Esophagus mucosa (tissue), 1 donor: ENCODE data around the gene TRIM27. TPM values are rescaled to one million over a fixed set of nuclear protein-coding genes. Genes with fewer than 3 reads are reported as not detected.
"Not testable (repeated sequence)": the region's sequence is repeated elsewhere in the genome, so short reads cannot be mapped to it uniquely, and the experiment has no call there.

Experiments
- ATAC-seq: fragments of 200-7000 bp; cut with Tn5 transposase; one replicate; pipeline ENCODE4 v1.9.1; 2020
- total RNA-seq: library from RNA; stranded (reverse); gene quantifications from one replicate; pipeline ENCODE4 v1.2.4, GENCODE V29; 2023
- donor health status: DM: yes; HTN: yes; CAD: no.

The TRIM27 gene
- total RNA-seq, 1 donor from 2014 or later, result 22.0 TPM

DNA sequence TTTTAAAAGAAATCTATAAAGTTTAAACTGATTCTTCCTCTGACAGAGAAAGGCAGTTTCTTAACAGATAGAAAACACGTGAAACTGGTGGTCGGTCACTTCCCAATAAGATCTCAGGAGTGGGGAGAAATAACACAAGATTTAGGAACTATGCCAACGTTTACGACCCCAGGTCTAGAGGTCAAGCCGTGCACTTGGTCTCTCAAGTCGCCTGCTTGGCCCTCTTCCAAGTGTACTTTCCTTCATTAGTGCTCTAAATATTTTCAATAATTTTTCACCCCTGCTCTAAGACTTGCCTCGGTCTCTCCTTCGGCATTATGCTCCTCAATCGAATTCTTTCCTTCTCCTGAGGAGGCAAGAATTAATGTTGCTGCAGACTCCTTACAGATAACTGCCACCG is 61.7 kb downstream of the TRIM27 start:
- no peak for ATAC-seq

DNA sequence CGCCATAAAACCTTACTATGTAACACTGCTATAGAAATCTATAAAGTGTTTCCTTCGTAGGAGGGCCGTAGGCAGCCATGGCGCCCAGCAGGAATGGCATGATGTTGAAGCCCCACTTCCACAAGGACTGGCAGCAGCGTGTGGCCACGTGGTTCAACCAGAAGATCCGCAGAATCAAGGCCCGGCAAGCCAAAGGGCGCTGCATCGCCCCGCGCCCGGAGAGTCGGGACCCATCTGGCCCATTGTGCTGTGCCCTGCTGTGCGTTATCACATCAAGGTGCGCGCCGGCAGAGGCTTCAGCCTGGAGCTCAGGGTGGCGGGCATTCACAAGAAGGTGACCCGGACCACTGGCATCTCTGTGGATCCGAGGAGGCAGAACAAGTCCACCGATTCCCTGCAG is 62.4 kb downstream of the TRIM27 start:
- ATAC-seq, result no peak

DNA sequence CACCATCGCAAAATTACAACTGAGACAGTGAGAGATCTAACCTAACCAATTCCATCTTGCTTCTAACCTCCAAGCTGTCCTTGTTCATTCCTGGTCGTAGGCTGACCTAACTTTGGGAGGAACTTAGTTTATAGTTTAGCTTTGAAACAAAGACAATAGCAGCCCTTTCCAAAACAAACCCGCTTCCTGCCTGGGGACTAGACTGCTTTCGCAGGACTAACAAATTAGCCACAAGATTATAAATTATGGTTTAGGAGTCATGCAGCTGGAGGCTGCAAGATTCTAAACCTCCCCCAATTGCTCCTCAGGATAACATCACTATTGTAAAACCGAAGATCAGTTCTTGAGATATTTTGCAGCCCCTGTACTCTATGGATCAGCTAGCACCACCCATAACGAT is 63.2 kb downstream of the TRIM27 start:
- no peak for ATAC-seq

DNA sequence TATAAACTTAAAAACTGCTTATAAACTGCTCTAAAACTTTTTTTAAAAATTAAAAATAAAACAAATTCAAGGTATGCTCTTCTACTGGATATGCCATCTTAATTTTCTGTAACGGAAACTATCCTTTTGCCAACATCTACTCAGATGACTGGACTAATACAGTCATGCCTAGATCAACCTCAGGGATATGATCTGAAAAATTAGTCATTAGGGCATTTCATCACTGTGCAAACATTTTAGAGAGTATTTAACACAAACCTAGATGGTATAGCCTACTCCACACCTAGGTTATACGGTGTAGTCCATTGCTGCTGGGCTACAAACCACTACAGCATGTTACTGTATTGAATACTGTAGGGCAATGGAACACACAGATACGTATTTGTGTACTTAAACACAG is 64.8 kb downstream of the TRIM27 start:
- no peak for ATAC-seq

DNA sequence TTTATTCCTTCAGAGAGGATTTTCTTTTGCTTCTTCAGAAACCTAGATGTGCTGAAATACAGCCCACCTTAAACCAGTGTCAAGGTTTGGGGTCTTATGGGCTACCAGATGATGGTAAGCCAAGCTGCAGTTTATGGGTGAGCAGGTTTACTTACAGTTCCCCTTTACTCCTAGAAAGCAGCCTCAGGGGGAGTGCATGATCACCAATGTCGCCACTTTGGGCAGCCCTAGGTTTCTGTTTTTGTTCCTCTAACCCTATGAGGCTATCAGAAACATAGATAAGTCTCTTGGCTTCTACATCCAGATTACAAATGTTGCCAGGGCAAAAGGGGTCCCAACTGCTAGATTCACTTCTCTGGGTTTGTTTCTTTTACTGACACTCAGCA is 67.2 kb downstream of the TRIM27 start:
- ATAC-seq, result no peak

DNA sequence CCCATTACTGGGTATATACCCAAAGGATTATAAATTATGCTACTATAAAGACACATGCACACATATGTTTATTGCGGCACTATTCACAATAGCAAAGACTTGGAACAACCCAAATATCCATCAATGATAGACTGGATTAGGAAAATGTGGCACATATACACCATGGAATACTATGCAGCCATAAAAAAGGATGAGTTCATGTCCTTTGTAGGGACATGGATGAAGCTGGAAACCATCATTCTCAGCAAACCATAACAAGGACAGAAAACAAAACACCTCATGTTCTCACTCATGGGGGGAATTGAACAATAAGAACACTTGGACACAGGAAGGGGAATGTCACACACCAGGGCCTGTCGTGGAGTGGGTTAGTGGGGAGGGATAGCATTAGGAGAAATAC is 69.4 kb downstream of the TRIM27 start:
- not testable (repeated sequence) for ATAC-seq

Other genes starting within 250 kb of the TRIM27 start
- gene ZNF311, start 81.3 kb upstream of the TRIM27 start, total RNA-seq, result 1.1 TPM
- gene OR2W1, start 121.2 kb upstream of the TRIM27 start, total RNA-seq, result not detected
- gene OR2B3, start 163.3 kb upstream of the TRIM27 start, total RNA-seq, result not detected
- gene OR2J1, start 175.5 kb upstream of the TRIM27 start, total RNA-seq, result not detected
- gene OR2J3, start 184.1 kb upstream of the TRIM27 start, total RNA-seq, result not detected
- gene OR2J2, start 246.9 kb upstream of the TRIM27 start, total RNA-seq, result not detected